M059J (cell line): ENCODE measurements around the gene CCDC85C. TPM values are rescaled to one million over a fixed set of nuclear protein-coding genes. Genes with fewer than 3 reads are reported as not detected.

ENCODE experiments used
- DNase-seq: peaks from one replicate; pipeline ENCODE4 v3.0.0-alpha.2; 2012; ENCODE audit warnings: low read depth
- total RNA-seq: library from RNA; depleted of rRNA; stranded (reverse); fragments of >200 nt; shearing (Covaris generic); gene quantifications from 2 replicates; pipeline ENCODE4 v1.2.3, GENCODE V29; 2014

Gene CCDC85C
- total RNA-seq, 1 experiment from 2014 or later = 16.2 TPM

DNA sequence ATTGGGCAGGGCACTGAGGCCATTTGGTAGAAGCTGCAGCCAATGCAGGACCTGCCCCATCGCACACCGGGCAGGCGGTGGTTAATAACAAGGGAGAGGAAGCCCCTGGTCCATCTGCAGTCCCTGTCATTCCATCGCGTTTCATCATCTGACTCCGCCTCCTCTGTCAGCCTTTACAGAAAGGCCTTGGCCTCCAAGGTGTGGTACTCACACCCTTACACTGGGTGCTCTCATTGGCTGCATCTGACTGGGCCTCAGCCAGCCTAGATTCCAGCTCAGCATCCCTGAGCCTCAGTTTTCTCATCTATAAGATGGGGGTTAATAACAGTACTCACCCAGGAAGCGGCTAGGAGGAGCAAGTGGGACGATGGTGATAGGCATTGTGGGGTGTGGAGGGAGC lies 26.2 kb upstream of the CCDC85C start:
- no peak for DNase-seq

DNA sequence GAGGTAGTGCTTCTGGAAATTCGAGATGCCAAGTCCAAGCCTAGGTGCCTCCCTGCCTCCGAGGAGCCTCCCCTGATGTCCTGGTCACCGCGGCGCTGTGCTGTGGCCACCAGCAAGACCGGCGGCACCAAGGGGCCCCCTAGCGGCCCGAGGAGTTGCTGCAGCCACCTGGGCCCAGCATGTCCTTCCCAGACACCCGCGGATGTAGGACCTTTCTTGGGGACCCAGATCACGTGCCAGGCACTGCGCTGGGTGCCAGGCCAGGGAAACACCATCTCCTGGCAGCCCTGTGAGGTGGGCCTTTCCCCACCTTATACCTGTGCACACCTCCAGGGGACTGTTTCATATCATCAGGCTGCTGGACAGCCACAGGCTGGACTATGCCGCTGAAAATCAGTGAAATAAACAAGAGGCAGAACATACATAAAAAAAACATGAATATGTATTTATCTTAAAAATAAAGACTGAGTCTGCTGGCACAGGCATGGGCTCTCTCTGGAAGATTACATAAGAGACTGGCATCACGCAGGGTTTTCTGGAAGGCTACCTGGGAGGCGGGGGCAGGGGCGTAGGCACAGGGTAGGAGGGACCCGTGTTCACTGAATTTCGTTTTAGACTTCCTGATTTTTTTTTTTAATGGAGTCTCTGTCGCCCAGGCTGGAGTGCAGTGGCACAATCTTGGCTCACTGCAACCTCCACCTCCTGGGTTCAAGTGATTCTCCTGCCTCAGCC lies 25.0 kb upstream of the CCDC85C start:
- peak; percentile 58 for DNase-seq

- DNase-seq = peak; percentile 40
These were observed 23.7 kb upstream of the CCDC85C start for GRCh38 chr14:99627510-99628381.

- DNase-seq = no peak
These were observed 23.1 kb upstream of the CCDC85C start for GRCh38 chr14:99627100-99627499.

DNA sequence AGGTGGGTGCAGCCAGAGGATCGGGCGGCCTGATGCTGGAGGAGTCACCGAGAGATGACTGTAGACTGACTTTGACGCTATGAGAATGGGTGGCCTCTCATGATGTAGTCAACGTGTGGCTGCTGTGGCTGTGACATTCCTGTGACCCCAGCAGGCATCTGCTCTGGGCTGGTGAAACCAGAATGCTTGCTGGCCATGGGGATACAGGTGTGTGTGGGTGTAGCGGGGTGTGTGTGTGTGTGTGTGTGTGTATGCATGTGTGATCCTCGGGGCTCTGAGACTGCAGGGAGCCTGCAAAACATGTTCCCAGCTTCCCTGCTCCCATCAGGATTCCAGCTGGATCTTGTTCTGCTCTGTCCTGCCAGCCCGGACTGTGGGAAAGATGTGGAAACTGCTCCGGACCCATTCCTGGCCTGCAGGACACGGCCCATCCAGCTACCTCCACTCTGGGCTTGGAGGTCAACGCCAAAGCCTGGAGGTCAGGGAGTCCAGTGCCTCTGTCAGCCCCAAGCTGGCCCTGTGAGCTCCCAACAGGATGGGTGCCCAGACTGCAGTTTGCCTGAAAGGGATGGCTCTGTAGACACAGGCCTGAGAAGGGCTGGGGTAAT lies 22.1 kb upstream of the CCDC85C start:
- DNase-seq = no peak

DNA sequence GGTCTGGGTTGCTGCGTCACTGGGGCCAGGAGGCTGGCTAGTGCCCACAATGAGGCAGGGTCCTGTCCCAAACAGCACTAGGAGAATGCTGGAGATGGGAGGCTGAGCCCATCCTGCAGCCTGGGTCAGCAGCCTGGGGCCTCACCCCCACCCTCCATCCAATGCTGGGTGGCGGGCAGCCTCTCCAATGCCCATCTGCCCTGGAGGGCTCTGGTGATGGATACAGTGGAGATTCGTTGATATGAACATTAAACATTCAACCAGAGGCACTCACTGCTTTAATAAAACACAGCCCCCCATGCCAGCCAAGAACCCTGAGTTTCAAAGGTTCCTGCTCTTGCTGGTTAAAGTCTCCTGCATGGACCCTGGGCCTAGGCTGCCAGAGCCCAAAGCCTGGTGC lies 21.5 kb upstream of the CCDC85C start:
- DNase-seq = no peak

DNA sequence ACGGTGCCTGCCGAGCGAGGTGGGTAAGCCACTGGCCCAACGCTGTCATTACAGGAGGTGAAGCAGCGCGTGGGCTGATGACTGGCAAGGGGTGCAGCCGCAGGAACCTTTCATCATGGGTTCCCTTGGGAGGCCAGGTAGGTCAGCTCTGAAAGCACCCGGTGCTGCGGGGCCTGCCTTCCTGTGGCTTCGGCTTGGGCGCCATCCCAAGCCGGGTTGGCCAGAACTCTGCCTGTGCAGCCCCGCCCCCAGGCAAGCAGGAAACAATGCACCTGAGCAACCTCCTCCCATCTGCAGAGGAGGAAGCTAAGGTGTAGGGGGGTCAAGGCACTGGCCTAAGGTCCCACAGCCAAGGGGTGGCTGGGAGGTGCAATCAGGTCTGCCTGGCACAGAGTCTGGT lies 21.0 kb upstream of the CCDC85C start:
- no peak for DNase-seq

DNA sequence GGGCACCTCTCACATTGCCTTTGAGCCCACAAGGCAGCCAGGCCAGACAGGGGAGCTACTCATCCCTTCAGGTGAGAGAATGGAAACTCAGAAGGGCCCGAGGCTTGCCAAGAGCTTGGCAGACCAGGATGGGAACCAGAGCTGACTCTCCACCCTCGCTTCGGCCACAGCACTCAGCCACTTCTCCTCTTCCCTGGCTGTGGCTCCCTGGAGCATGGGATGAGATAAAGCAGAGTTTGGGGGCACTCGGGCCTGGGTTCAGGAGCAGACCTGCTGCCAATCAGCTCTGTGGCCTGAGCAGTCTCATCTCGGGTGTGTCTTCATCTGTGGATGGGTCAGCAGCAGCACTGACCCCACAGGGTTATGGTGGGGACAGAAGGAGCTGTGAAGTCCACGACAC lies 20.0 kb upstream of the CCDC85C start:
- DNase-seq = no peak

DNA sequence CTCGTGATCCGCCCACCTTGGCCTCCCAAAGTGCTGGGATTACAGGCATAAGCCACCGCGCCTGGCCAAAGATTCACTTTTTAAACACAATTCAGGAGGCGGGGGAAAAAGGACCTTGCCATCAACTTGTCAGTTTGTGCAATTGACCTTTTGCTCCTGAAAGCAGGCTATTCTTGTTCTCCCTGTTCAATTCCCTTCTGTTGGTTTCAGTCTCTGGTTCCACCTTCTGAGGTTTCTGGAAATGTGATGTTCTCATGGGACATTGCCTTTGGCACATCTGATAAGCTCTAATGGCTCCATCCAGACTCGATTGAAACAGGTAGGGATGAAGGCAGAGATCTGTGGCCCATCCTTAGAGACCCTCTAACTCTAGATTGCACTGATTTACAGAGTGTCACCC lies 17.9 kb upstream of the CCDC85C start:
- DNase-seq = no peak

DNA sequence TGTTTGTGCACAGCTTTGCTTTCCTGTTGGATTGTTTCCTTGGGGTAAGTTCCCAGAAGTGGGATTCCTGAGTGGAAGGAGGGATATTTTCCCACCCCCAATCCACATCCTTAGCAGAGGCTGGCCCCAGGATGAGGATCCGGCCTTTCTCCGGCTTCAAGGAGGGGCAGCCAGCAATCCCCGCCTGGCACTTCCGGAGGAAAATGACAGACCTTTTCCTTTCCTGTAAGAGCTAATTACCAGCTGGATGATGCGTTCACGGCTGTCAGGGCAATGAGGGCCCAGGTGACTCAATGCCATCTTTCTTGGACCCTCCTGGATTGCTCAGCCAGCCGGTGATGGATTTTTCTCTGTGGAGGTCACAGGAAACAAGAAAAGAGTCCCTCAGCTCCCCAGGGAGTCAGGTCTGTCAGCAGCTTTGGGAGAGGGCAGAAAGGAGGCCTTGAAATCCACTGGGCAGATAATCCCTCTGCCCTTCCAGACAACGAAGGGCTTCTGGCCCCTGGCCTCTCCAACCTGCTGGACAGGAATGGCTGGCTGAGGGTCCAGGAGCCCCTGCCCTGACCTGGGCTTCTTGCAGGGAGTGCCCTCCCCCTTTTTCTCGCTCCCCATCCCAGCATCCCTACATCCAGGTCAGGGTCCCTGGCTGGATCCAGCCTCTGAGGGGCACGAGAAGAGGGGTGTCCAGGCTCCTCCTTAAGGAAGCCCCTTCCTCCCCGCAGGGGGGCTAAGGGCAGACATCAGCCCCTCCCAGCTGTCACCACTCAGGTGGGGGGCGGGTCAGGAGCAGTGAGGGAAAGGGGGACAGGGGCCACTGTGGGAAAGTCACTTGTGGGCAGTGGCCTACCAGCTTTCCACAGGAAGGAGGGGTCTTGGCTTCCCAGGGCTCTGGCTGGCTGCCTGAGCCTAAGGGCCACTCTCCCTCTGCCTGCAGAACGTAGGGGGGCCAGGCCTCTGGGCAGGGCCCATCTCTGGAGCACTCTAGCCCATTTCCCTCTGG lies 16.1 kb upstream of the CCDC85C start:
- peak; percentile 72 for DNase-seq

- DNase-seq = no peak
These were observed 13.1 kb upstream of the CCDC85C start for GRCh38 chr14:99616832-99617800.

GRCh38 chr14:99615497-99616157 lies 11.6 kb upstream of the CCDC85C start:
- DNase-seq = no peak

- peak; percentile 18 for DNase-seq
These were observed 8.8 kb upstream of the CCDC85C start for GRCh38 chr14:99612738-99613330.

DNA sequence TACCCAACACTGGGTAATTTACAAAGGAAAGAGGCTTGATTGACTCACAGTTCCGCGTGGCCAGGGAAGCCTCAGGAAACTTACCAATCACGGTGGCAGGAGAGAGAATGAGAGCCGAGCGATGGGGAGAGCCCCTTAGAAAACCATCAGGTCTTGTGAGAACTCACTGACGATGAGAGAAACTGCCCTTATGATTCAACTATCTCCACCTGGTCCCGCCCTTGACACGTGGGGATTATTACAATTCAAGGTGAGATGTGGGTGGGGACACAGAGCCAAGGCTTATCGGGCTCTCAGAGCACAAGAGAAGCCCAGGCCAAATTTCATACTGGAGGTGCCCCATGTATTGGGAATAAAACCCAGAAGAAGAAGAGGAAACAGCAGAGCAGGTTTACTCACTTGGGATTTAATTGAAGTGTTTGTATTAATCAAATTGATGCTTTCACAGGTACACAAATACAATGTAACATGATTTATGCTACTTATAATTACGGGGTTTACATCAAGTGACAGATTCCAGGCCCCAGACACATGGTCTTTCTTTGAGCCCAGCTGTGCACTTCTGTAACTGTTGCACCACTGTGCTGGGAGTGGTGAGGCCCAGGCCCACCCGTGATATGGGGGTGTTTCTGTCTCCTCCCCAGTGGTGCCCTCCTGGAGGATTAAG lies 8.2 kb upstream of the CCDC85C start:
- DNase-seq = no peak

- no peak for DNase-seq
These were observed 7.6 kb upstream of the CCDC85C start for GRCh38 chr14:99611646-99612045.

GRCh38 chr14:99609245-99610170 lies 5.5 kb upstream of the CCDC85C start:
- DNase-seq = no peak

- no peak for DNase-seq
These were observed 4.6 kb upstream of the CCDC85C start for GRCh38 chr14:99608591-99608990.

- DNase-seq = no peak
These were observed 2.4 kb upstream of the CCDC85C start for GRCh38 chr14:99606359-99606758.
